ENCODE data around the gene EDEM2. TPM values are rescaled to one million over a fixed set of nuclear protein-coding genes. Genes with fewer than 3 reads are reported as not detected.

The EDEM2 gene
- total RNA-seq, 1 donor from 2014 or later, result 40.1 TPM

DNA sequence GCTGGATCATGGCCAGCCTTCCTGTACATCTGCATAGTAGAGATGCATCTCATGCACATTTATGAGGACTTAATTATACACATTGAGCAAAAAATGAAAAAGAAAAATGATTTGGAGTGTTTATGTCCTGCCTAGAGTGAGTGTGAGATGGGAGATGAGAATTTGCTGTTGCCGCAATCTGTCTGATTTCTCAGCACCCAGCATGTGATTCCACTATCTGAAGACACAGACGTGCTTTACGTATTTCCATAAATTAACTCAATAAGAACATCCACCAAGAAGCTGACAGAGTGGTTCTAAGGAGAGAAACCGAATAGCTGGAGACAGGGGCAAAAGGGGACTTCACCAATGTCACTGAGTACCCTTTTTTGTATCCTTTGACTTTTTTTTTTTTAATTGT lies 15.2 kb downstream of the EDEM2 start:
- Mint-ChIP-seq H3K4me1 (ENCODE audit: low read depth) (no peaks in the 10 kb centered on the region), H3K4me3 (ENCODE audit: low read depth) (no peak overlapping the region), H3K36me3 (ENCODE audit: insufficient read depth) (peaks cover 31% of the 10 kb centered on the region), H3K27ac (no peak overlapping the region), H3K27me3 (no peaks in the 10 kb centered on the region), H3K9me3 (ENCODE audit: low read depth) (no peaks in the 10 kb centered on the region)
- DNase-seq (ENCODE audit: low spot score, unreplicated experiment), result no peak
- TF ChIP-seq, protein P1, sequence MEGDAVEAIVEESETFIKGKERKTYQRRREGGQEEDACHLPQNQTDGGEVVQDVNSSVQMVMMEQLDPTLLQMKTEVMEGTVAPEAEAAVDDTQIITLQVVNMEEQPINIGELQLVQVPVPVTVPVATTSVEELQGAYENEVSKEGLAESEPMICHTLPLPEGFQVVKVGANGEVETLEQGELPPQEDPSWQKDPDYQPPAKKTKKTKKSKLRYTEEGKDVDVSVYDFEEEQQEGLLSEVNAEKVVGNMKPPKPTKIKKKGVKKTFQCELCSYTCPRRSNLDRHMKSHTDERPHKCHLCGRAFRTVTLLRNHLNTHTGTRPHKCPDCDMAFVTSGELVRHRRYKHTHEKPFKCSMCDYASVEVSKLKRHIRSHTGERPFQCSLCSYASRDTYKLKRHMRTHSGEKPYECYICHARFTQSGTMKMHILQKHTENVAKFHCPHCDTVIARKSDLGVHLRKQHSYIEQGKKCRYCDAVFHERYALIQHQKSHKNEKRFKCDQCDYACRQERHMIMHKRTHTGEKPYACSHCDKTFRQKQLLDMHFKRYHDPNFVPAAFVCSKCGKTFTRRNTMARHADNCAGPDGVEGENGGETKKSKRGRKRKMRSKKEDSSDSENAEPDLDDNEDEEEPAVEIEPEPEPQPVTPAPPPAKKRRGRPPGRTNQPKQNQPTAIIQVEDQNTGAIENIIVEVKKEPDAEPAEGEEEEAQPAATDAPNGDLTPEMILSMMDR (IDR thresholded peaks at IDR 0.05; ENCODE audit: unreplicated experiment), result no peak

DNA sequence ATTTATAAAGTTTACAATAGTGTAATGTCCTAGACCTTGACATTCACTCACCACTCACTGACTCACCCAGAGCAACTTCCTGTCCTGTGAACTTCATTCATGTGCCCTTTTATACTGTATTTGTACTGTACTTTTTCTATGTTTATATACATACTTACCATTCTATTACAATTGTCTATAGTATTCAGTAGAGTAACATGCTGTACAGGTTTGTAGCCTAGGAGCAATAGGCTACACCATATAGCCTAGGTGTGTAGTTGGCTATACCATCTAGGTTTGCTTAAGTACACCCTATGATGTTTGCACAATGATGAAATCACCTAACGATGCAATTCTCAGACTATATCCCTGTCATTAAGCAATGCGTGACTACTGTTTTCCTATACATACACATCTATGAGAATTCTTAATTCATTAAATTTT lies 17.5 kb downstream of the EDEM2 start:
- H3K36me3 Mint-ChIP-seq (ENCODE audit: insufficient read depth), result peaks cover 36% of the 10 kb centered on the region

DNA sequence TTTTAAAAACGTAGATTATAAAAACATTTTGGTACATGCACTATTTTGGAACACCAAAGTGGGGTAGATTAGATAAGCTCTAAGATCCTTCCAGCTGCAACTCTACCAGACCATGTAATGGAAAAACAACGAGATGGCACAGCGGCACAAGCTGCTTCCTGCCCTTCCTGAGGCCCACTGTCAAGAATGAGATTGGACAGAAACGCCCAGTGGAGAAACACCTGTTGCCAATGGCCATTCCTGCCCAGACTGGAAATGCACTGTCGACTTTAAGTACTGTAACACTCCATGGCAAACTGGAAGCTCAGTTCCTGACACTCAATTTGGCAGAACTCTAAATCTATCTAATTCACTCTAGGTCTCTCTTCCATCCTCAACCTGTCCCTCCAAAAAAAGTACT lies 21.4 kb downstream of the EDEM2 start:
- TF ChIP-seq, protein P1 (IDR thresholded peaks at IDR 0.05; ENCODE audit: unreplicated experiment), result no peak
- Mint-ChIP-seq H3K27me3 (no peaks in the 10 kb centered on the region), H3K36me3 (ENCODE audit: insufficient read depth) (peaks cover 33% of the 10 kb centered on the region), H3K4me3 (ENCODE audit: low read depth) (no peak overlapping the region), H3K9me3 (ENCODE audit: low read depth) (no peaks in the 10 kb centered on the region), H3K27ac (no peak overlapping the region), H3K4me1 (ENCODE audit: low read depth) (no peaks in the 10 kb centered on the region)
- no peak for DNase-seq (ENCODE audit: low spot score, unreplicated experiment)

More for the DNA sequence above, 17.5 kb downstream of the EDEM2 start:
- no peaks in the 10 kb centered on the region for H3K4me1 Mint-ChIP-seq (ENCODE audit: low read depth)
- TF ChIP-seq, protein P1 (IDR thresholded peaks at IDR 0.05; ENCODE audit: unreplicated experiment), result no peak
- H3K27me3 Mint-ChIP-seq, result no peaks in the 10 kb centered on the region
- no peak overlapping the region for H3K4me3 Mint-ChIP-seq (ENCODE audit: low read depth)
- no peak for DNase-seq (ENCODE audit: low spot score, unreplicated experiment)
- H3K9me3 Mint-ChIP-seq (ENCODE audit: low read depth), result no peaks in the 10 kb centered on the region
- no peak overlapping the region for H3K27ac Mint-ChIP-seq

DNA sequence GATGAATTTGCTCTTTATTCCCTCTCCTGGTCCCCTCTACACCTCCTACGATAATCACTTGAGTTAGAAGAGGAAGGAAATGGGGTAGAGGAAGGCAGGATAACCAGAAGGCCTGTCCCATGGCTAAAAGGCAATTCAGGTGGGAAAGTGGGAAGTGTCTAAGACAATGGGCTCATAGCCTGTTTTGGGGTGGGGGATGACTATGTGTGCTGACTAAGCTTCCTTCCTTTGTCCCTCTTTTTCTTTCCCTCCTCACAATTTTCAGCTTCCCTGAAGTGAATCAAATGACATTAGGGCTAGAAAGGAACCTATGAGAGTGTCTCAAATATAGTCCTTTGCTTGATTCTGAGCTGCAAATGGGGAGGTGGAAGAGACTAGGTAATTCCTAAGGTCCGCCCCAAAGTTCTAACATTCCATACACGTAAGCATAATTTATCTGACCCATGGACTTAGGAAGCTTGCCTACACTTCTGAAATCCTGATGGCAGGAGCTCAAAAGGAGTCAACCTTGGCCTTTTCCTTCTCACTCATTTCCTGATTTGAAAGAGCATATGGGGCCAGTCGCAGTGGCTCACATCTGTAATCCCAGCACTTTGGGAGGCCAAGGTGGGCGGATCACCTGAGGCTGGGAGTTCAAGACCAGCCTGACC lies 24.3 kb downstream of the EDEM2 start:
- no peak for DNase-seq (ENCODE audit: low spot score, unreplicated experiment)
- Mint-ChIP-seq H3K27ac (no peak overlapping the region), H3K4me3 (ENCODE audit: low read depth) (no peak overlapping the region), H3K9me3 (ENCODE audit: low read depth) (no peaks in the 10 kb centered on the region), H3K36me3 (ENCODE audit: insufficient read depth) (peaks cover 37% of the 10 kb centered on the region), H3K4me1 (ENCODE audit: low read depth) (no peaks in the 10 kb centered on the region), H3K27me3 (no peaks in the 10 kb centered on the region)
- TF ChIP-seq, protein P1 (IDR thresholded peaks at IDR 0.05; ENCODE audit: unreplicated experiment), result no peak

DNA sequence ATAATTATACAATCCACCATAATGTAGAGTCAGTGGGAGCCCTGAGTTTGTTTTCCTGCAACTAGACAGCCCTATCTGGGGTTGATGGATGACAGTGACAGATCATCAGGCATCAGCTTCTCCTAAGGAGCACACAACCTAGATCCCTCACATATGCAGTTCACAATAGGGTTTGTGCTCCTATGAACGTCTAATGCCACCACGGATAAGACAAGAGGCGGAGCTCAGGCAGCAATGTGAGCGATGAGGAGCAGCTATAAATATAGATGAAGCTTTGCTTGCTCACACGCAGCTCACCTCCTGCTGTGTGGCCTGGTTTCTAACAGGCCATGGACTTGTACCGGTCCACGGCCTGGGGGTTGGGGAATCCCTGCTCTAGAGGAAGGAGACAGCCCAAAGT lies 25.9 kb downstream of the EDEM2 start:
- peaks cover 36% of the 10 kb centered on the region for H3K36me3 Mint-ChIP-seq (ENCODE audit: insufficient read depth)

More for the DNA sequence above, 25.9 kb downstream of the EDEM2 start:
- Mint-ChIP-seq H3K9me3 (ENCODE audit: low read depth) (no peaks in the 10 kb centered on the region), H3K27me3 (no peaks in the 10 kb centered on the region), H3K4me3 (ENCODE audit: low read depth) (no peak overlapping the region), H3K27ac (no peak overlapping the region), H3K4me1 (ENCODE audit: low read depth) (no peaks in the 10 kb centered on the region)
- DNase-seq (ENCODE audit: low spot score, unreplicated experiment), result no peak
- TF ChIP-seq, protein P1 (IDR thresholded peaks at IDR 0.05; ENCODE audit: unreplicated experiment), result no peak

Data from progenitor cell of endocrine pancreas (in vitro differentiated cells).